HepG2 (cell line): Measurements from ENCODE around the gene RNASE2. TPM values are rescaled to one million over a fixed set of nuclear protein-coding genes. Genes with fewer than 3 reads are reported as not detected.

Experiments used
- ATAD3A ChIP-seq: sonication (generic); formaldehyde crosslinking; IDR thresholded peaks from 2 replicates; pipeline ENCODE4 v1.4.0; 2020; ENCODE audit warnings: missing genetic modification reagents
- ESRRA ChIP-seq: sonication (generic); formaldehyde crosslinking; IDR thresholded peaks from 2 replicates; pipeline ENCODE4 v1.5.1; 2020; ENCODE audit warnings: mild to moderate bottlenecking, low read depth, missing genetic modification reagents
- GATAD2A ChIP-seq: IDR thresholded peaks from 2 replicates; pipeline ENCODE4 v1.6.1; 2016
- HOXD1 ChIP-seq: sonication (generic); formaldehyde crosslinking; IDR thresholded peaks from 2 replicates; pipeline ENCODE4 v1.5.0; 2020; ENCODE audit warnings: missing genetic modification reagents
- MED13 ChIP-seq: sonication (generic); formaldehyde crosslinking; IDR thresholded peaks from 2 replicates; pipeline ENCODE4 v1.5.0; 2020; ENCODE audit warnings: missing genetic modification reagents
- MNT ChIP-seq: fragments of 450-650 bp; IDR thresholded peaks from 2 replicates; pipeline ENCODE4 v1.6.1; 2016
- NCOR1 ChIP-seq: fragments of 200-600 bp; sonication (generic); IDR thresholded peaks from 2 replicates; pipeline ENCODE4 v1.7.0; 2017; ENCODE audit warnings: antibody characterized with exemption, low read length, borderline replicate concordance
- NR2C2 ChIP-seq: sonication (generic); formaldehyde crosslinking; IDR thresholded peaks from 2 replicates; pipeline ENCODE4 v1.4.0; 2020; ENCODE audit warnings: missing genetic modification reagents, mild to moderate bottlenecking, moderate library complexity, borderline replicate concordance
- SIN3B ChIP-seq: fragments of 150-350 bp; IDR thresholded peaks from 2 replicates; pipeline ENCODE4 v1.6.1; 2014; ENCODE audit warnings: low read length
- SMC3 ChIP-seq: IDR thresholded peaks from 2 replicates; pipeline ENCODE4 v1.6.1; 2011; ENCODE audit warnings: low read length, improper control_type of control experiment
- TBX2 ChIP-seq: sonication (generic); formaldehyde crosslinking; IDR thresholded peaks from 2 replicates; pipeline ENCODE4 v1.5.0; 2020; ENCODE audit warnings: missing genetic modification reagents, mild to moderate bottlenecking, borderline replicate concordance
- THAP7 ChIP-seq: sonication (generic); formaldehyde crosslinking; IDR thresholded peaks from 2 replicates; pipeline ENCODE4 v1.8.1; 2023; ENCODE audit warnings: mild to moderate bottlenecking, missing genetic modification reagents
- ZNF235 ChIP-seq: sonication (generic); formaldehyde crosslinking; IDR thresholded peaks from 2 replicates; pipeline ENCODE4 v1.8.1; 2023; ENCODE audit warnings: mild to moderate bottlenecking, missing genetic modification reagents, borderline replicate concordance
- ZNF576 ChIP-seq: sonication (generic); formaldehyde crosslinking; IDR thresholded peaks from 2 replicates; pipeline ENCODE4 v1.4.0; 2020; ENCODE audit warnings: mild to moderate bottlenecking, missing genetic modification reagents
- ZNF761 ChIP-seq: sonication (generic); formaldehyde crosslinking; conservative IDR thresholded peaks from 2 replicates; pipeline ENCODE4 v1.4.0; 2020; ENCODE audit warnings: mild to moderate bottlenecking, missing genetic modification reagents
- ZNF775 ChIP-seq: sonication (generic); formaldehyde crosslinking; IDR thresholded peaks from 2 replicates; pipeline ENCODE4 v1.4.0; 2020; ENCODE audit warnings: missing genetic modification reagents, mild to moderate bottlenecking, moderate library complexity, borderline replicate concordance
- polyA plus RNA-seq, 8 experiments: library from polyadenylated mRNA; depleted of rRNA in 3 of 8; stranded (reverse) in 7 of 8; unstranded in 1 of 8; fragments of >200 nt; fragmentation: Illumina TruSeq in 4 of 8; extraction: Trizol in 4 of 8; gene quantifications; 2 replicates each; pipeline versions ENCODE4 v1.2.1 to v1.2.3, GENCODE V29; 2011 to 2016; ENCODE audit warnings: low read depth in 4 of 8, missing spikeins in 1 of 8, mixed read lengths in 1 of 8; ENCODE audit not compliant: insufficient read depth in 1 of 8
- total RNA-seq, 5 experiments: library from RNA; depleted of rRNA; stranded (reverse); fragments of >200 nt; fragmentation: Illumina TruSeq; extraction: Trizol; gene quantifications; 2 replicates each; pipeline ENCODE4 v1.2.3, GENCODE V29; 2016; ENCODE audit warnings: low read depth in 1 of 5
- TF ChIP-seq, protein P1 (sequence below): sonication (generic); formaldehyde crosslinking; IDR thresholded peaks from 2 replicates; pipeline ENCODE4 v1.8.0; 2022; ENCODE audit warnings: mild to moderate bottlenecking, missing genetic modification reagents, moderate library complexity
- TF ChIP-seq, protein P2 (sequence below): sonication (generic); formaldehyde crosslinking; IDR thresholded peaks from 2 replicates; pipeline ENCODE4 v1.8.0; 2022; ENCODE audit warnings: missing genetic modification reagents, mild to moderate bottlenecking, moderate library complexity, borderline replicate concordance
- TF ChIP-seq, protein P3 (sequence below): sonication (generic); formaldehyde crosslinking; IDR thresholded peaks from 2 replicates; pipeline ENCODE4 v1.4.0; 2020; ENCODE audit warnings: low read depth, mild to moderate bottlenecking, missing genetic modification reagents
- TF ChIP-seq, protein P4 (sequence below): sonication (generic); formaldehyde crosslinking; IDR thresholded peaks from 2 replicates; pipeline ENCODE4 v1.4.0; 2020; ENCODE audit warnings: mild to moderate bottlenecking, missing genetic modification reagents

RNASE2 gene
- total and polyA plus RNA-seq, 2 of the 13 experiments (the other 11 are each of a cell fraction or from before 2014, with no cell fraction given): 0.69 TPM; not detected in 1

DNA sequence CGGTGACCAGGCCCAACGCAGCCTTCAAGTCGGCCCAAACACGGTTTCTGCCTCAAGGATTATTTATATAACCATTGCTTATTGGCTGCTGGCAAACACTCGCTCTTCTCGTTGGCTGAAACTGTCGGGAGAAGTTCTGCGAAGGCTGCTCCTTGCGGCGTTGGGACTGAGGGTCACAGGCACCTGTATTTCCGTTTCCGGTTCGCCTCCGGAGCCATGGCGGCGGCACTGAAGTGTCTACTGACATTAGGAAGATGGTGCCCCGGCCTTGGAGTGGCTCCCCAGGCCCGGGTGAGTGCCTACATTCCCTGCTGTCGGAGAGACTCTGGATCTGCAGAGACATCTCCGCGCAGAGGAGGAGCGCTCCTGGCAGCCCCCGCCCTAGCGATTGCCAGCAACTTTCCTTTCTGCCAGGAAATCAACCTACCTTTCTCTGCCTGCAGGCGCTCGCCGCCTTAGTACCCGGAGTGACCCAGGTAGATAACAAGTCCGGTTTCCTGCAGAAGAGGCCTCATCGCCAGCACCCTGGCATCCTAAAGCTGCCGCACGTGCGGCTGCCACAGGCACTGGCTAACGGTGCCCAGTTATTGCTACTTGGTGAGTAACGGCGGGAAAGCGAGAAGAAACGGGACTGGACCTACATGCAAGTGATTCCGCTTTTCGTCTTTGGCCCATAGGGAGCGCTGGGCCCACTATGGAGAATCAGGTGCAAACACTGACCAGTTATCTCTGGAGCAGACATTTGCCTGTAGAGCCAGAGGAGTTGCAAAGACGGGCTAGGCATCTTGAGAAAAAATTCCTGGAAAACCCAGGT, 34.7 kb downstream of the RNASE2 start, which contains the start of gene METTL17 (continued):
- 0 out of 2 replicates have a peak, but pooled peaks have one; percentile 24 for TF ChIP-seq ZNF576 (CRISPR knock-in tag)
- TF ChIP-seq, protein P1, sequence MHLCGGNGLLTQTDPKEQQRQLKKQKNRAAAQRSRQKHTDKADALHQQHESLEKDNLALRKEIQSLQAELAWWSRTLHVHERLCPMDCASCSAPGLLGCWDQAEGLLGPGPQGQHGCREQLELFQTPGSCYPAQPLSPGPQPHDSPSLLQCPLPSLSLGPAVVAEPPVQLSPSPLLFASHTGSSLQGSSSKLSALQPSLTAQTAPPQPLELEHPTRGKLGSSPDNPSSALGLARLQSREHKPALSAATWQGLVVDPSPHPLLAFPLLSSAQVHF: no peak
- TF ChIP-seq, protein P2, sequence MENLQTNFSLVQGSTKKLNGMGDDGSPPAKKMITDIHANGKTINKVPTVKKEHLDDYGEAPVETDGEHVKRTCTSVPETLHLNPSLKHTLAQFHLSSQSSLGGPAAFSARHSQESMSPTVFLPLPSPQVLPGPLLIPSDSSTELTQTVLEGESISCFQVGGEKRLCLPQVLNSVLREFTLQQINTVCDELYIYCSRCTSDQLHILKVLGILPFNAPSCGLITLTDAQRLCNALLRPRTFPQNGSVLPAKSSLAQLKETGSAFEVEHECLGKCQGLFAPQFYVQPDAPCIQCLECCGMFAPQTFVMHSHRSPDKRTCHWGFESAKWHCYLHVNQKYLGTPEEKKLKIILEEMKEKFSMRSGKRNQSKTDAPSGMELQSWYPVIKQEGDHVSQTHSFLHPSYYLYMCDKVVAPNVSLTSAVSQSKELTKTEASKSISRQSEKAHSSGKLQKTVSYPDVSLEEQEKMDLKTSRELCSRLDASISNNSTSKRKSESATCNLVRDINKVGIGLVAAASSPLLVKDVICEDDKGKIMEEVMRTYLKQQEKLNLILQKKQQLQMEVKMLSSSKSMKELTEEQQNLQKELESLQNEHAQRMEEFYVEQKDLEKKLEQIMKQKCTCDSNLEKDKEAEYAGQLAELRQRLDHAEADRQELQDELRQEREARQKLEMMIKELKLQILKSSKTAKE (CRISPR knock-in tag): no peak
- TF ChIP-seq NCOR1: no peak; the same call in 1 of the 2 replicates
- TF ChIP-seq NR2C2 (CRISPR knock-in tag): peak; percentile 99
- TF ChIP-seq, protein P3, sequence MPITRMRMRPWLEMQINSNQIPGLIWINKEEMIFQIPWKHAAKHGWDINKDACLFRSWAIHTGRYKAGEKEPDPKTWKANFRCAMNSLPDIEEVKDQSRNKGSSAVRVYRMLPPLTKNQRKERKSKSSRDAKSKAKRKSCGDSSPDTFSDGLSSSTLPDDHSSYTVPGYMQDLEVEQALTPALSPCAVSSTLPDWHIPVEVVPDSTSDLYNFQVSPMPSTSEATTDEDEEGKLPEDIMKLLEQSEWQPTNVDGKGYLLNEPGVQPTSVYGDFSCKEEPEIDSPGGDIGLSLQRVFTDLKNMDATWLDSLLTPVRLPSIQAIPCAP (CRISPR knock-in tag): no peak
- no peak for TF ChIP-seq ATAD3A
- peak; percentile 72; the same call in 1 of the 2 replicates for TF ChIP-seq ZNF761 (CRISPR knock-in tag)
- TF ChIP-seq, protein P4, sequence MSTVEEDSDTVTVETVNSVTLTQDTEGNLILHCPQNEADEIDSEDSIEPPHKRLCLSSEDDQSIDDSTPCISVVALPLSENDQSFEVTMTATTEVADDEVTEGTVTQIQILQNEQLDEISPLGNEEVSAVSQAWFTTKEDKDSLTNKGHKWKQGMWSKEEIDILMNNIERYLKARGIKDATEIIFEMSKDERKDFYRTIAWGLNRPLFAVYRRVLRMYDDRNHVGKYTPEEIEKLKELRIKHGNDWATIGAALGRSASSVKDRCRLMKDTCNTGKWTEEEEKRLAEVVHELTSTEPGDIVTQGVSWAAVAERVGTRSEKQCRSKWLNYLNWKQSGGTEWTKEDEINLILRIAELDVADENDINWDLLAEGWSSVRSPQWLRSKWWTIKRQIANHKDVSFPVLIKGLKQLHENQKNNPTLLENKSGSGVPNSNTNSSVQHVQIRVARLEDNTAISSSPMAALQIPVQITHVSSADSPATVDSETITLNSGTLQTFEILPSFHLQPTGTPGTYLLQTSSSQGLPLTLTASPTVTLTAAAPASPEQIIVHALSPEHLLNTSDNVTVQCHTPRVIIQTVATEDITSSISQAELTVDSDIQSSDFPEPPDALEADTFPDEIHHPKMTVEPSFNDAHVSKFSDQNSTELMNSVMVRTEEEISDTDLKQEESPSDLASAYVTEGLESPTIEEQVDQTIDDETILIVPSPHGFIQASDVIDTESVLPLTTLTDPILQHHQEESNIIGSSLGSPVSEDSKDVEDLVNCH (CRISPR knock-in tag): no peak
- TF ChIP-seq ZNF235 (CRISPR knock-in tag): no peak
- peak; percentile 1; the same call in 1 of the 2 replicates for TF ChIP-seq SMC3
- peak; percentile 48; the same call in 1 of the 2 replicates for TF ChIP-seq MED13 (CRISPR knock-in tag)
- TF ChIP-seq THAP7 (CRISPR knock-in tag): peak; percentile 81; the same call in 1 of the 2 replicates
- peak; percentile 63 for TF ChIP-seq TBX2 (CRISPR knock-in tag)
- TF ChIP-seq ESRRA (CRISPR knock-in tag): peak; percentile 35; the same call in 1 of the 2 replicates
- TF ChIP-seq ZNF775: 0 out of 2 replicates have a peak, but pooled peaks have one; percentile 57
- no peak for TF ChIP-seq MNT
- TF ChIP-seq GATAD2A: 0 out of 2 replicates have a peak, but pooled peaks have one; percentile 12
- TF ChIP-seq HOXD1 (CRISPR knock-in tag): 0 out of 2 replicates have a peak, but pooled peaks have one; percentile 68
- TF ChIP-seq SIN3B: peak; percentile 79; the same call in 1 of the 2 replicates
